ENCODE results near the gene WNT16. TPM values are rescaled to one million over a fixed set of nuclear protein-coding genes. Genes with fewer than 3 reads are reported as not detected.

The WNT16 gene
- total RNA-seq, 2 donors from 2014 or later: not detected

GRCh38 chr7:121372376-121373010 lies 43.7 kb downstream of the WNT16 start:
- Histone ChIP-seq H3K36me3 (peaks cover 7% of the 10 kb centered on the region), H3K27ac (no peak overlapping the region), H3K27me3 (replicated peaks; ENCODE audit: insufficient read depth) (no peaks in the 10 kb centered on the region), H3K9me3 (no peaks in the 10 kb centered on the region), H3K4me1 (ENCODE audit: control insufficient read depth in 1 of 2, low read depth in 2 of 2) (peaks cover 11 to 12% of the 10 kb centered on the region in 2 donors), H3K4me3 (no peak overlapping the region)
- DNase-seq (ENCODE audit: low spot score): no peak
- no peak for ATAC-seq (ENCODE audit: insufficient number of reproducible peaks, low FRiP score, low read depth)
- TF ChIP-seq CTCF (IDR thresholded peaks at IDR 0.05): no peak

GRCh38 chr7:121373177-121373576 lies 44.4 kb downstream of the WNT16 start:
- Histone ChIP-seq H3K27me3 (replicated peaks; ENCODE audit: insufficient read depth) (no peaks in the 10 kb centered on the region), H3K27ac (no peak overlapping the region), H3K36me3 (peaks cover 8% of the 10 kb centered on the region), H3K4me1 (ENCODE audit: control insufficient read depth in 1 of 2, low read depth in 2 of 2) (peaks cover 11 to 12% of the 10 kb centered on the region in 2 donors), H3K9me3 (no peaks in the 10 kb centered on the region), H3K4me3 (no peak overlapping the region)
- ATAC-seq (ENCODE audit: insufficient number of reproducible peaks, low FRiP score, low read depth) (no peak), DNase-seq (ENCODE audit: low spot score) (no peak)
- no peak for TF ChIP-seq CTCF (IDR thresholded peaks at IDR 0.05)

- Histone ChIP-seq H3K9me3 (no peaks in the 10 kb centered on the region), H3K4me3 (no peak overlapping the region), H3K4me1 (ENCODE audit: control insufficient read depth in 1 of 2, low read depth in 2 of 2) (peaks cover 11% of the 10 kb centered on the region in 2 donors), H3K36me3 (peaks cover 8% of the 10 kb centered on the region), H3K27me3 (replicated peaks; ENCODE audit: insufficient read depth) (no peaks in the 10 kb centered on the region), H3K27ac (no peak overlapping the region)
- ATAC-seq (ENCODE audit: insufficient number of reproducible peaks, low FRiP score, low read depth) (no peak), DNase-seq (ENCODE audit: low spot score) (no peak)
- no peak for TF ChIP-seq CTCF (IDR thresholded peaks at IDR 0.05)
Measured at GRCh38 chr7:121376979-121377378, 48.2 kb downstream of the WNT16 start.

- Histone ChIP-seq H3K27ac (no peak overlapping the region), H3K4me3 (no peak overlapping the region), H3K9me3 (no peaks in the 10 kb centered on the region), H3K4me1 (ENCODE audit: control insufficient read depth in 1 of 2, low read depth in 2 of 2) (peaks cover 14 to 16% of the 10 kb centered on the region in 2 donors), H3K36me3 (peaks cover 8% of the 10 kb centered on the region), H3K27me3 (replicated peaks; ENCODE audit: insufficient read depth) (no peaks in the 10 kb centered on the region)
- DNase-seq (ENCODE audit: low spot score) (no peak), ATAC-seq (ENCODE audit: insufficient number of reproducible peaks, low FRiP score, low read depth) (no peak)
- no peak for TF ChIP-seq CTCF (IDR thresholded peaks at IDR 0.05)
Measured at GRCh38 chr7:121379930-121380329, 51.1 kb downstream of the WNT16 start.

GRCh38 chr7:121382473-121382872 lies 53.7 kb downstream of the WNT16 start:
- H3K36me3 ChIP-seq: peaks cover 2% of the 10 kb centered on the region
- no peak for ATAC-seq (ENCODE audit: insufficient number of reproducible peaks, low FRiP score, low read depth)
- no peak for TF ChIP-seq CTCF (IDR thresholded peaks at IDR 0.05)

More at GRCh38 chr7:121382473-121382872, 53.7 kb downstream of the WNT16 start:
- DNase-seq (ENCODE audit: low spot score): no peak
- Histone ChIP-seq H3K27ac (no peak overlapping the region), H3K4me1 (ENCODE audit: control insufficient read depth in 1 of 2, low read depth in 2 of 2) (peaks cover 21 to 24% of the 10 kb centered on the region in 2 donors), H3K4me3 (no peak overlapping the region), H3K27me3 (replicated peaks; ENCODE audit: insufficient read depth) (no peaks in the 10 kb centered on the region), H3K9me3 (no peaks in the 10 kb centered on the region)
